OCI-LY3 (cell line): Measurements from ENCODE around the gene PPP2R2B.

Experiments used
- EZH2phosphoT487 ChIP-seq: fragments of 200-600 bp; shearing (Covaris generic); IDR thresholded peaks from 2 replicates; pipeline ENCODE4 v1.6.1; 2018; ENCODE audit warnings: antibody characterized with exemption, mixed run types, low read depth
- TF ChIP-seq, protein P1 (sequence below): fragments of 200-600, 300-600 bp; sonication (generic); IDR thresholded peaks from 2 replicates; pipeline ENCODE4 v1.5.1; 2014; ENCODE audit warnings: antibody characterized with exemption, low read length, low read depth

DNA sequence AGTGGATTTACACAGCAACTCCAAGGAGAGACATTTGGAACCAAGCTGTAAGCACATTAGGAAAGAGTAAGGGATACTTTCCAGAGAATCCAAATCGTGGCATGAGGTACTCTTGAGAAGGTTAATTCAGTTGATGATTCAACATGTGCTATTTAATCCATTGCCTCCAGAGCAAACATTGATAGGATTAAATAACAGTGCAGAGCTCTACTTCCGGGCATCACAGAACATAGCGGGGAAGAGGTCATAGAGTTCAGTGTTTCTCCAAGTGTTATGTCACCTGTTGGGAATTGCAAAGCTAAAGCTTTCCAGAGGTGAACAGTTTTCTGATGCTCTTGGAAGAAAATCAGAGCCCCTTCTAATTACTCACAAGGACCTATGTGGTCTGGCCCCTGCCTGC, 127.5 kb downstream of the PPP2R2B start:
- TF ChIP-seq, protein P1, sequence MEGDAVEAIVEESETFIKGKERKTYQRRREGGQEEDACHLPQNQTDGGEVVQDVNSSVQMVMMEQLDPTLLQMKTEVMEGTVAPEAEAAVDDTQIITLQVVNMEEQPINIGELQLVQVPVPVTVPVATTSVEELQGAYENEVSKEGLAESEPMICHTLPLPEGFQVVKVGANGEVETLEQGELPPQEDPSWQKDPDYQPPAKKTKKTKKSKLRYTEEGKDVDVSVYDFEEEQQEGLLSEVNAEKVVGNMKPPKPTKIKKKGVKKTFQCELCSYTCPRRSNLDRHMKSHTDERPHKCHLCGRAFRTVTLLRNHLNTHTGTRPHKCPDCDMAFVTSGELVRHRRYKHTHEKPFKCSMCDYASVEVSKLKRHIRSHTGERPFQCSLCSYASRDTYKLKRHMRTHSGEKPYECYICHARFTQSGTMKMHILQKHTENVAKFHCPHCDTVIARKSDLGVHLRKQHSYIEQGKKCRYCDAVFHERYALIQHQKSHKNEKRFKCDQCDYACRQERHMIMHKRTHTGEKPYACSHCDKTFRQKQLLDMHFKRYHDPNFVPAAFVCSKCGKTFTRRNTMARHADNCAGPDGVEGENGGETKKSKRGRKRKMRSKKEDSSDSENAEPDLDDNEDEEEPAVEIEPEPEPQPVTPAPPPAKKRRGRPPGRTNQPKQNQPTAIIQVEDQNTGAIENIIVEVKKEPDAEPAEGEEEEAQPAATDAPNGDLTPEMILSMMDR, result no peak
- no peak for TF ChIP-seq EZH2phosphoT487
